H9 (cell line): ENCODE measurements around the gene PPP2R5E. TPM values are rescaled to one million over a fixed set of nuclear protein-coding genes. Genes with fewer than 3 reads are reported as not detected.

Source experiments
- DNase-seq: peaks from one replicate; pipeline ENCODE4 v3.0.0-alpha.2; 2017
- H2AFZ ChIP-seq: one replicate; pipeline ENCODE4 v1.6.1; 2013; ENCODE audit warnings: mild to moderate bottlenecking, low read length, control low read depth, moderate library complexity
- H2AK5ac ChIP-seq: 2 replicates; pipeline ENCODE4 v1.6.1; 2013; ENCODE audit warnings: low read length, control low read depth, mixed read lengths; ENCODE audit not compliant: insufficient read length
- H2BK120ac ChIP-seq: one replicate; pipeline ENCODE4 v1.6.1; 2013; ENCODE audit warnings: low read depth, mild to moderate bottlenecking, low read length, control low read depth, inconsistent platforms; ENCODE audit not compliant: poor library complexity, severe bottlenecking
- H2BK12ac ChIP-seq: 2 replicates; pipeline ENCODE4 v1.6.1; 2013; ENCODE audit warnings: low read length, control low read depth, mixed read lengths, low read depth; ENCODE audit not compliant: insufficient read length
- H2BK15ac ChIP-seq: 2 replicates; pipeline ENCODE4 v1.6.1; 2013; ENCODE audit warnings: low read depth, low read length, control low read depth
- H2BK20ac ChIP-seq: one replicate; pipeline ENCODE4 v1.6.1; 2013; ENCODE audit warnings: low read depth, mild to moderate bottlenecking, low read length, control low read depth, inconsistent platforms; ENCODE audit not compliant: poor library complexity, severe bottlenecking
- H2BK5ac ChIP-seq: 2 replicates; pipeline ENCODE4 v1.6.1; 2013; ENCODE audit warnings: low read length, control low read depth, mixed read lengths; ENCODE audit not compliant: insufficient read length
- H3K14ac ChIP-seq: 2 replicates; pipeline ENCODE4 v1.6.1; 2013; ENCODE audit warnings: low read length, control low read depth; ENCODE audit not compliant: insufficient read depth
- H3K18ac ChIP-seq: 2 replicates; pipeline ENCODE4 v1.6.1; 2013; ENCODE audit warnings: low read depth, mild to moderate bottlenecking, mixed read lengths, low read length, control low read depth; ENCODE audit not compliant: insufficient read length
- H3K23ac ChIP-seq: 2 replicates; pipeline ENCODE4 v1.6.1; 2013; ENCODE audit warnings: low read length, control low read depth, mixed read lengths, low read depth; ENCODE audit not compliant: insufficient read length
- H3K23me2 ChIP-seq: 2 replicates; pipeline ENCODE4 v1.6.1; 2013; ENCODE audit warnings: low read depth, mild to moderate bottlenecking, mixed read lengths, low read length, control low read depth; ENCODE audit not compliant: insufficient read length, poor library complexity, severe bottlenecking
- H3K27ac ChIP-seq: 2 replicates; pipeline ENCODE4 v1.5.1; 2013; ENCODE audit warnings: low read length, control low read depth, mixed read lengths, low read depth; ENCODE audit not compliant: insufficient read length
- H3K27me3 ChIP-seq: 2 replicates; pipeline ENCODE4 v1.6.1; 2013; ENCODE audit warnings: low read length, control low read depth, inconsistent platforms; ENCODE audit not compliant: insufficient read depth
- H3K4ac ChIP-seq: 2 replicates; pipeline ENCODE4 v1.6.1; 2013; ENCODE audit warnings: low read depth, mild to moderate bottlenecking, control low read depth, inconsistent platforms, low read length, moderate library complexity
- H3K4me1 ChIP-seq: 2 replicates; pipeline ENCODE4 v1.6.1; 2013; ENCODE audit warnings: low read length, control low read depth, inconsistent platforms; ENCODE audit not compliant: insufficient read depth
- H3K4me2 ChIP-seq: 2 replicates; pipeline ENCODE4 v1.6.1; 2013; ENCODE audit warnings: low read length, control low read depth, mixed read lengths; ENCODE audit not compliant: insufficient read length, insufficient read depth
- H3K56ac ChIP-seq: 2 replicates; pipeline ENCODE4 v1.6.1; 2013; ENCODE audit warnings: low read depth, mild to moderate bottlenecking, mixed read lengths, low read length, control low read depth; ENCODE audit not compliant: insufficient read length
- H3K79me1 ChIP-seq: 2 replicates; pipeline ENCODE4 v1.6.1; 2013; ENCODE audit warnings: low read depth, mild to moderate bottlenecking, moderate library complexity, low read length, control low read depth, inconsistent platforms; ENCODE audit not compliant: insufficient read depth, poor library complexity, severe bottlenecking
- H3K79me2 ChIP-seq: 2 replicates; pipeline ENCODE4 v1.6.1; 2013; ENCODE audit warnings: low read length, control low read depth, inconsistent platforms; ENCODE audit not compliant: insufficient read depth
- H3K9ac ChIP-seq: 2 replicates; pipeline ENCODE4 v1.6.1; 2013; ENCODE audit warnings: low read length, control low read depth, mixed read lengths; ENCODE audit not compliant: insufficient read length; ENCODE audit errors: extremely low read depth
- H3K9me3 ChIP-seq: one replicate; pipeline ENCODE4 v1.6.1; 2013; ENCODE audit warnings: low read depth, low read length, inconsistent platforms; ENCODE audit not compliant: control insufficient read depth
- H3T11ph ChIP-seq: one replicate; pipeline ENCODE4 v1.6.1; 2013; ENCODE audit warnings: mild to moderate bottlenecking, low read length, control low read depth, inconsistent platforms
- H4K20me1 ChIP-seq: one replicate; pipeline ENCODE4 v1.6.1; 2013; ENCODE audit not compliant: control insufficient read depth, insufficient read length, insufficient read depth
- H4K5ac ChIP-seq: 2 replicates; pipeline ENCODE4 v1.6.1; 2013; ENCODE audit warnings: low read depth, mild to moderate bottlenecking, mixed read lengths, low read length, control low read depth; ENCODE audit not compliant: insufficient read length
- H4K8ac ChIP-seq: replicated peaks from 2 replicates; pipeline ENCODE4 v1.6.1; 2013; ENCODE audit warnings: low read length, control low read depth, mixed read lengths, low read depth; ENCODE audit not compliant: insufficient read length
- H4K91ac ChIP-seq: 2 replicates; pipeline ENCODE4 v1.6.1; 2013; ENCODE audit warnings: low read depth, mild to moderate bottlenecking, moderate library complexity, mixed read lengths, low read length, control low read depth; ENCODE audit not compliant: insufficient read length
- H3K27ac Mint-ChIP-seq, 3 experiments: 2 replicates in 2 of 3; 3 replicates in 1 of 3; pipeline ENCODE4 v1.8.0; 2020 to 2021; ENCODE audit warnings: mixed read lengths in 3 of 3, mild to moderate bottlenecking in 1 of 3, moderate library complexity in 1 of 3
- H3K27me3 Mint-ChIP-seq: 2 replicates; pipeline ENCODE4 v1.8.0; 2021; ENCODE audit warnings: low read depth, mild to moderate bottlenecking, moderate library complexity, mixed read lengths
- H3K36me3 Mint-ChIP-seq, 3 experiments: 2 replicates in 2 of 3; 3 replicates in 1 of 3; pipeline ENCODE4 v1.8.0; 2020 to 2021; ENCODE audit warnings: low read depth in 3 of 3, mixed read lengths in 3 of 3; ENCODE audit not compliant: insufficient read depth in 1 of 3
- H3K4me1 Mint-ChIP-seq, 2 experiments: 2 replicates each; pipeline ENCODE4 v1.8.0; 2020; ENCODE audit warnings: mixed read lengths in 2 of 2
- H3K4me3 Mint-ChIP-seq, 2 experiments: 2 replicates in 1 of 2; 3 replicates in 1 of 2; pipeline ENCODE4 v1.8.0; 2020 to 2021; ENCODE audit warnings: mild to moderate bottlenecking in 2 of 2, mixed read lengths in 2 of 2, moderate library complexity in 1 of 2
- H3K9me3 Mint-ChIP-seq, 2 experiments: 2 replicates in 1 of 2; 3 replicates in 1 of 2; pipeline ENCODE4 v1.8.0; 2020; ENCODE audit warnings: mild to moderate bottlenecking in 2 of 2, mixed read lengths in 2 of 2, moderate library complexity in 1 of 2
- WGBS: extraction: QIAGEN DNeasy Blood & Tissue Kit; methylation state at CpG from one replicate; pipeline ENCODE4 v1.1.7; 2013; ENCODE audit warnings: missing lambda C conversion rate, low lambda C conversion rate, mixed read lengths; ENCODE audit not compliant: insufficient read length; ENCODE audit errors: extremely low coverage; 5-methylcytosine and 5-hydroxymethylcytosine counted together
- total RNA-seq: library from RNA; stranded (reverse); gene quantifications from 2 replicates; pipeline ENCODE4 v1.2.1, GENCODE V29; 2021
- TF ChIP-seq, protein P1 (sequence below): fragments of 200-600 bp; sonication (generic); conservative IDR thresholded peaks from 3 replicates; pipeline ENCODE4 v1.8.0; 2021; ENCODE audit warnings: antibody characterized with exemption, mild to moderate bottlenecking

Gene PPP2R5E
- total RNA-seq, 1 experiment from 2014 or later, result 65.8 TPM

DNA sequence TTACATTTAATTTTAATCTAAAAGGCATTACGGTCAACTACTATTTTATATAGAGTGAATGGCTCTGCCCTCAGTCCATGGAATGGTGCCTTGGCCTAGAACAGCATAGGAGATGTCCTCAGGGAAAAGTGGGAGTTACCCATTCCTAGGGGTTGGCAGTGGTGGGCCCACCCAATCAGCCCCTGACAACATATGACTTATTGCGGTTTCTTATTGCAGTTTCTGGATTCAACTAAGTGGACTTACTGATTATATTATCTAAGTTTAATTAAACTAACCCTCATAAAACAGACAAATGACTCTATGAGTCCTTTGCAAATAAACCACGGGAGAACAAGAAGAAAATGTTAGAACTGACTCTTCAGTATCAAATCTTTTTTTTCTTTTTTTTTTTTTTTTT is 2.3 kb upstream of the PPP2R5E start:
- Mint-ChIP-seq H3K4me1 (peaks cover 19% of the 10 kb centered on the region in 2 experiments), H3K36me3 (peaks cover 3 to 5% (median 5%) of the 10 kb centered on the region in 3 experiments; a peak in 6 of 7 replicates), H3K27me3 (no peaks in the 10 kb centered on the region), H3K9me3 (no peaks in the 10 kb centered on the region), H3K27ac (no peak overlapping the region), H3K4me3 (no peak overlapping the region)
- no peak overlapping the region for H3K23ac ChIP-seq
- TF ChIP-seq, protein P1, sequence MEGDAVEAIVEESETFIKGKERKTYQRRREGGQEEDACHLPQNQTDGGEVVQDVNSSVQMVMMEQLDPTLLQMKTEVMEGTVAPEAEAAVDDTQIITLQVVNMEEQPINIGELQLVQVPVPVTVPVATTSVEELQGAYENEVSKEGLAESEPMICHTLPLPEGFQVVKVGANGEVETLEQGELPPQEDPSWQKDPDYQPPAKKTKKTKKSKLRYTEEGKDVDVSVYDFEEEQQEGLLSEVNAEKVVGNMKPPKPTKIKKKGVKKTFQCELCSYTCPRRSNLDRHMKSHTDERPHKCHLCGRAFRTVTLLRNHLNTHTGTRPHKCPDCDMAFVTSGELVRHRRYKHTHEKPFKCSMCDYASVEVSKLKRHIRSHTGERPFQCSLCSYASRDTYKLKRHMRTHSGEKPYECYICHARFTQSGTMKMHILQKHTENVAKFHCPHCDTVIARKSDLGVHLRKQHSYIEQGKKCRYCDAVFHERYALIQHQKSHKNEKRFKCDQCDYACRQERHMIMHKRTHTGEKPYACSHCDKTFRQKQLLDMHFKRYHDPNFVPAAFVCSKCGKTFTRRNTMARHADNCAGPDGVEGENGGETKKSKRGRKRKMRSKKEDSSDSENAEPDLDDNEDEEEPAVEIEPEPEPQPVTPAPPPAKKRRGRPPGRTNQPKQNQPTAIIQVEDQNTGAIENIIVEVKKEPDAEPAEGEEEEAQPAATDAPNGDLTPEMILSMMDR, result no peak
- no CpG with 5 or more reads among the region's 3 CpGs for WGBS
- H3K79me2 ChIP-seq, result peaks cover 10% of the 10 kb centered on the region; the same call in 1 of the 2 replicates
- H3K18ac ChIP-seq, result no peak overlapping the region
- H4K5ac ChIP-seq, result no peak overlapping the region
- H3K27me3 ChIP-seq, result no peaks in the 10 kb centered on the region
- H3K4me2 ChIP-seq, result no peak overlapping the region
- no peak for DNase-seq
- no peak overlapping the region for H2BK120ac ChIP-seq
- H3K9me3 ChIP-seq, result no peaks in the 10 kb centered on the region
- no peak overlapping the region for H3K56ac ChIP-seq
- no peak overlapping the region for H3K27ac ChIP-seq
- H3K23me2 ChIP-seq, result peaks cover 5% of the 10 kb centered on the region
- no peak overlapping the region for H2BK5ac ChIP-seq
- H3K4ac ChIP-seq, result no peak overlapping the region
- 0 out of 2 replicates have a peak, but pooled peaks cover 4% of the 10 kb centered on the region for H3K4me1 ChIP-seq
- H2AK5ac ChIP-seq, result no peak overlapping the region
- H3K14ac ChIP-seq, result no peak overlapping the region
- H2AFZ ChIP-seq, result no peak overlapping the region
- H4K20me1 ChIP-seq, result no peaks in the 10 kb centered on the region
- no peak overlapping the region for H2BK15ac ChIP-seq
- peaks cover 3% of the 10 kb centered on the region for H3K79me1 ChIP-seq
- no peak overlapping the region for H4K91ac ChIP-seq
- no peak overlapping the region for H3T11ph ChIP-seq
- H4K8ac ChIP-seq, result no peak overlapping the region
- no peak overlapping the region for H3K9ac ChIP-seq
- no peak overlapping the region for H2BK12ac ChIP-seq
- H2BK20ac ChIP-seq, result no peak overlapping the region
